ENCODE measurements around the gene LYZL4. TPM values are rescaled to one million over a fixed set of nuclear protein-coding genes. Genes with fewer than 3 reads are reported as not detected.

LYZL4 gene, protein sequence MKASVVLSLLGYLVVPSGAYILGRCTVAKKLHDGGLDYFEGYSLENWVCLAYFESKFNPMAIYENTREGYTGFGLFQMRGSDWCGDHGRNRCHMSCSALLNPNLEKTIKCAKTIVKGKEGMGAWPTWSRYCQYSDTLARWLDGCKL
- not detected for total RNA-seq

GRCh38 chr3:42410370-42411131, at the start of gene LYZL4:
LYZL4 (minus strand) TSS chr3:42410610; CDS start chr3:42407251, 3,359 bp downstream.
- intact Hi-C loops (cut with DNase I), result no loop called here
- Histone ChIP-seq H3K27me3 (no peaks in the 10 kb centered on the region), H3K4me3 (no peak within 1 kb of the TSS), H3K9me3 (no peaks in the 10 kb centered on the region), H3K27ac (no peak within 1 kb of the TSS), H3K36me3 (no peaks in the 10 kb centered on the region), H3K4me1 (no peaks in the 10 kb centered on the region)
- DNase-seq (ENCODE audit: low spot score in 2 of 2), result no peak
- TF ChIP-seq, protein P1, sequence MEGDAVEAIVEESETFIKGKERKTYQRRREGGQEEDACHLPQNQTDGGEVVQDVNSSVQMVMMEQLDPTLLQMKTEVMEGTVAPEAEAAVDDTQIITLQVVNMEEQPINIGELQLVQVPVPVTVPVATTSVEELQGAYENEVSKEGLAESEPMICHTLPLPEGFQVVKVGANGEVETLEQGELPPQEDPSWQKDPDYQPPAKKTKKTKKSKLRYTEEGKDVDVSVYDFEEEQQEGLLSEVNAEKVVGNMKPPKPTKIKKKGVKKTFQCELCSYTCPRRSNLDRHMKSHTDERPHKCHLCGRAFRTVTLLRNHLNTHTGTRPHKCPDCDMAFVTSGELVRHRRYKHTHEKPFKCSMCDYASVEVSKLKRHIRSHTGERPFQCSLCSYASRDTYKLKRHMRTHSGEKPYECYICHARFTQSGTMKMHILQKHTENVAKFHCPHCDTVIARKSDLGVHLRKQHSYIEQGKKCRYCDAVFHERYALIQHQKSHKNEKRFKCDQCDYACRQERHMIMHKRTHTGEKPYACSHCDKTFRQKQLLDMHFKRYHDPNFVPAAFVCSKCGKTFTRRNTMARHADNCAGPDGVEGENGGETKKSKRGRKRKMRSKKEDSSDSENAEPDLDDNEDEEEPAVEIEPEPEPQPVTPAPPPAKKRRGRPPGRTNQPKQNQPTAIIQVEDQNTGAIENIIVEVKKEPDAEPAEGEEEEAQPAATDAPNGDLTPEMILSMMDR (IDR thresholded peaks at IDR 0.05), result no peak

DNA sequence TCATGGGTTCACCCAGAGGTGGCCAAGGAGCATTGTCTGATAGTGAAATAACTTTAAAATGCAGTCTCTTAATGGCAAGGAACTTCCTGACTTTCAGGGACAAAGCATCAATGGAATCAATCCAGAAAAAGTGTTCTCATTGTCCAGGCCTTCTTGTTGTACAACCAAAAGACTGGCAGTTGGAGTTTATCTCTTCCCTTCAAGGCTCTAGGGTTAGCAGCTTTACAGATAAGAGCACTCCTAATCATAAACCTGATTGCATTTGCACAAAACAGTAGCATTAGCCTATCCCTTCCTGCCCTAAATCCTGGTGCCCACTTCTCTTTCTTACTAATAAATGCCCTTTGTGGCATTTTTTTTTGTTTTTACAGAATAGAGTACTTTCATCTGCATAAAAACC, 48.7 kb upstream of the LYZL4 start:
- no peaks in the 10 kb centered on the region for H3K4me1 ChIP-seq
- intact Hi-C loops (cut with DNase I), result no loop called here
- no peaks in the 10 kb centered on the region for H3K36me3 ChIP-seq
- no peaks in the 10 kb centered on the region for H3K9me3 ChIP-seq
- no peak overlapping the region for H3K4me3 ChIP-seq
- TF ChIP-seq, protein P1 (IDR thresholded peaks at IDR 0.05), result no peak
- H3K27me3 ChIP-seq, result no peaks in the 10 kb centered on the region
- no peak overlapping the region for H3K27ac ChIP-seq
- no peak for DNase-seq (ENCODE audit: low spot score in 2 of 2)

- no peak for DNase-seq (ENCODE audit: low spot score in 2 of 2)
- intact Hi-C loops (cut with DNase I), result no loop called here
- H3K9me3 ChIP-seq, result no peaks in the 10 kb centered on the region
- TF ChIP-seq, protein P1 (IDR thresholded peaks at IDR 0.05), result no peak
- H3K4me1 ChIP-seq, result peaks cover 0 to 9% of the 10 kb centered on the region in 2 donors
- H3K27ac ChIP-seq, result no peak overlapping the region
- H3K4me3 ChIP-seq, result no peak overlapping the region
- H3K27me3 ChIP-seq, result no peaks in the 10 kb centered on the region
- H3K36me3 ChIP-seq, result no peaks in the 10 kb centered on the region
Measured at GRCh38 chr3:42456211-42456610, 45.8 kb upstream of the LYZL4 start.

- H3K27ac ChIP-seq, result peak overlapping the region; percentile 73 to 75
- TF ChIP-seq, protein P1 (IDR thresholded peaks at IDR 0.05), result no peak
Measured at GRCh38 chr3:42451546-42452230, 41.3 kb upstream of the LYZL4 start.

GRCh38 chr3:42451116-42451515, 40.7 kb upstream of the LYZL4 start:
- DNase-seq (ENCODE audit: low spot score in 2 of 2), result no peak
- intact Hi-C loops (cut with DNase I), result no loop called here
- Histone ChIP-seq H3K9me3 (no peaks in the 10 kb centered on the region), H3K4me3 (no peak overlapping the region), H3K27me3 (no peaks in the 10 kb centered on the region), H3K27ac (peak overlapping the region; percentile 73 to 75), H3K36me3 (no peaks in the 10 kb centered on the region), H3K4me1 (peaks cover 0 to 9% of the 10 kb centered on the region in 2 donors)
- TF ChIP-seq, protein P1 (IDR thresholded peaks at IDR 0.05), result no peak

More at GRCh38 chr3:42451546-42452230, 41.3 kb upstream of the LYZL4 start:
- Histone ChIP-seq H3K4me3 (no peak overlapping the region), H3K9me3 (no peaks in the 10 kb centered on the region), H3K36me3 (no peaks in the 10 kb centered on the region), H3K27me3 (no peaks in the 10 kb centered on the region), H3K4me1 (peaks cover 0 to 9% of the 10 kb centered on the region in 2 donors)
- DNase-seq (ENCODE audit: low spot score in 2 of 2), result no peak
- intact Hi-C loops (cut with DNase I), result no loop called here
